Right atrium auricular region (tissue), 2 donors: ENCODE measurements around the gene RAPGEF3. TPM values are rescaled to one million over a fixed set of nuclear protein-coding genes. Genes with fewer than 3 reads are reported as not detected.
A peak's percentile ranks its signal among the peaks of the same experiment; 100 is the strongest.

Experiments
- DNase-seq: peaks from one replicate; pipeline ENCODE4 v3.0.0-alpha.2; 2019; ENCODE audit warnings: low spot score
- H3K27ac ChIP-seq, 2 donors: fragments of 200-600 bp; sonication (generic); 1 replicate in 1 of 2; 2 replicates in 1 of 2; pipeline ENCODE4 v1.5.1; 2016 to 2019
- H3K27me3 ChIP-seq, 2 donors: fragments of 200-600 bp; sonication (generic); one replicate each; pipeline versions ENCODE4 v1.5.1 to v1.6.0; 2017 to 2019
- H3K36me3 ChIP-seq: fragments of 200-600 bp; sonication (generic); one replicate; pipeline ENCODE4 v1.5.1; 2016
- H3K4me1 ChIP-seq, 2 donors: fragments of 200-600 bp; sonication (generic); one replicate each; pipeline versions ENCODE4 v1.5.1 to v1.6.0; 2017 to 2019
- H3K4me3 ChIP-seq, 2 donors: fragments of 200-600 bp; sonication (generic); 1 replicate in 1 of 2; 2 replicates in 1 of 2; pipeline ENCODE4 v1.5.1; 2017 to 2019; ENCODE audit warnings: mild to moderate bottlenecking in 1 of 2, moderate library complexity in 1 of 2
- H3K9me3 ChIP-seq, 2 donors: fragments of 200-600 bp; sonication (generic); one replicate each; pipeline ENCODE4 v1.5.1; 2019
- CTCF ChIP-seq, 2 donors: fragments of 200-600 bp; sonication (generic); IDR thresholded peaks; one replicate each; pipeline ENCODE4 v1.5.1; 2019; ENCODE audit warnings: antibody characterized with exemption in 2 of 2
- total RNA-seq, 2 donors: library from RNA; depleted of rRNA; stranded (reverse); fragments of >200 nt; gene quantifications; one replicate each; pipeline ENCODE4 v1.1.0, GENCODE V29; 2016

RAPGEF3 gene
- total RNA-seq, 2 donors from 2014 or later = 19.8 to 26.8 TPM

GRCh38 chr12:47762850-47763465 is 4.3 kb upstream of the RAPGEF3 start:
- no peak overlapping the region for H3K27ac ChIP-seq
- no peaks in the 10 kb centered on the region for H3K9me3 ChIP-seq
- H3K4me1 ChIP-seq = peaks cover 0 to 47% of the 10 kb centered on the region in 2 donors
- H3K4me3 ChIP-seq = no peak overlapping the region
- no peaks in the 10 kb centered on the region for H3K27me3 ChIP-seq
- no peak for TF ChIP-seq CTCF (IDR thresholded peaks at IDR 0.05)
- no peaks in the 10 kb centered on the region for H3K36me3 ChIP-seq
- no peak for DNase-seq

- Histone ChIP-seq H3K4me1 (peaks cover 0 to 63% of the 10 kb centered on the region in 2 donors), H3K27me3 (no peaks in the 10 kb centered on the region)
Measured at GRCh38 chr12:47758584-47758833, 171 bp downstream of the RAPGEF3 start.

DNA sequence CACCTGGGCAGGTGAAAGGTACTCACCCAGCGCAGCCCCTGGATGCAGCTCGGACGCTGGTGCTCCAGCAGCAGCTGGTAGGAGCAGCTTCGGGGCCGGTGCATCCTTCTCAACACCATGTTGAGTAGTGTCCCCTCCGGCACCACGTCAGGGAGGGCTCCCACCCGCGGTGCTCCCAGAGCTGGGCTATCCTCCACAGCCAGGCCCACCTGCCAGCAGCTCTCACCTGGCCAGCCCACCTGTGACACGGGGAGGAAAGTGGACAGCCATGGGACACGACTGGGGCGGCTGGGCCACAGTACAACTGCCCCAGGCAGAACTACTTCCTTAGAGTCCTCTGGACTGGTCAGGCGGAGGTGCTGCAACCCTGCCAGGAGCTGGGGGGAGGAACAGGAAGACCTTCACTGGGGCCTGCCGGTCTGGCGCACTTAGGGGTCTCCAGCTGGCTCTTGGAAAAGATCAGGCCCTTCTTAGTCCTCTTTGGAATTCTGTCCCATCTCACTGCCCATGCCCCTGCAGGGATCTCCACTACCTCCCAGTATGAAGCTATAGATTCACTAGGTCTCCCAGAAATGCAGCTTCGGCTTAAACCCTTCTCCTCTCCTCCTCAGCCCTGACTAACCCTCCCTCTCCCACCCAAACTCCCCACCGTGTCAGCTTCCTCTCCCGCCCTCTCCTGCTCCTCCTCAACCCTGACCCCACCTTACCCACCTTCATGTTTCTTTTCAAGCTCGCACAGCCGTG is 668 bp downstream of the RAPGEF3 start:
- no peaks in the 10 kb centered on the region for H3K27me3 ChIP-seq
- no peak for TF ChIP-seq CTCF (IDR thresholded peaks at IDR 0.05)
- no peaks in the 10 kb centered on the region for H3K9me3 ChIP-seq
- peak overlapping the region; percentile 55 to 84 for H3K27ac ChIP-seq
- peak overlapping the region; percentile 33 to 65 for H3K4me3 ChIP-seq
- H3K4me1 ChIP-seq = peaks cover 0 to 64% of the 10 kb centered on the region in 2 donors
- no peak for DNase-seq
- H3K36me3 ChIP-seq = no peaks in the 10 kb centered on the region

More at GRCh38 chr12:47758584-47758833, 171 bp downstream of the RAPGEF3 start:
- Histone ChIP-seq H3K4me3 (peak overlapping the region; percentile 33 to 65), H3K36me3 (no peaks in the 10 kb centered on the region), H3K27ac (peak overlapping the region; percentile 55 to 84), H3K9me3 (no peaks in the 10 kb centered on the region)
- no peak for TF ChIP-seq CTCF (IDR thresholded peaks at IDR 0.05)
- DNase-seq = no peak

DNA sequence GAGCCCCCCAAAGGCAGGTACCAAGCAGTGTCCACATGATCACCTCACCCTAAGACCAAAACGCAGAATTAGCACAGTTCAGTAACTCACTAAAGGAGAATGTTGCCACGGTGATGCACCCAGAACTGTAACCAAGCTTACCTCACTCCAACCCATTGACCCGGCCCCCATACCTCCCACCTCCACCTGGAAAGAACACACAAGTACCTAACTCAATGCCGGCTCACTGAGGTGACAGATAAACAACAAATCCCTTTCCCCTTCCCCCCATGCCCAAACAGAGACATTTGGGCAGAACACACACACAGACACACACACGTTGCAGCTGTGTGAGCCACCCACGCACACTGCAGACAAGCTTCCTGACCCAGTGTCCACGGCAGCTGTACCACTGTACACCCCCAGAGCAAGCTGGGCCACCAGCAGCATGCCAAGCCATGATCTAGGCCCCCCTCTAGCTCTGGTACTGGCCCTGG is 1.3 kb downstream of the RAPGEF3 start:
- Histone ChIP-seq H3K9me3 (no peaks in the 10 kb centered on the region), H3K27me3 (no peaks in the 10 kb centered on the region), H3K4me1 (peaks cover 0 to 70% of the 10 kb centered on the region in 2 donors), H3K36me3 (no peaks in the 10 kb centered on the region), H3K4me3 (peak overlapping the region; percentile 33 to 65), H3K27ac (peak overlapping the region; percentile 84 to 85)
- TF ChIP-seq CTCF (IDR thresholded peaks at IDR 0.05) = no peak
- no peak for DNase-seq

DNA sequence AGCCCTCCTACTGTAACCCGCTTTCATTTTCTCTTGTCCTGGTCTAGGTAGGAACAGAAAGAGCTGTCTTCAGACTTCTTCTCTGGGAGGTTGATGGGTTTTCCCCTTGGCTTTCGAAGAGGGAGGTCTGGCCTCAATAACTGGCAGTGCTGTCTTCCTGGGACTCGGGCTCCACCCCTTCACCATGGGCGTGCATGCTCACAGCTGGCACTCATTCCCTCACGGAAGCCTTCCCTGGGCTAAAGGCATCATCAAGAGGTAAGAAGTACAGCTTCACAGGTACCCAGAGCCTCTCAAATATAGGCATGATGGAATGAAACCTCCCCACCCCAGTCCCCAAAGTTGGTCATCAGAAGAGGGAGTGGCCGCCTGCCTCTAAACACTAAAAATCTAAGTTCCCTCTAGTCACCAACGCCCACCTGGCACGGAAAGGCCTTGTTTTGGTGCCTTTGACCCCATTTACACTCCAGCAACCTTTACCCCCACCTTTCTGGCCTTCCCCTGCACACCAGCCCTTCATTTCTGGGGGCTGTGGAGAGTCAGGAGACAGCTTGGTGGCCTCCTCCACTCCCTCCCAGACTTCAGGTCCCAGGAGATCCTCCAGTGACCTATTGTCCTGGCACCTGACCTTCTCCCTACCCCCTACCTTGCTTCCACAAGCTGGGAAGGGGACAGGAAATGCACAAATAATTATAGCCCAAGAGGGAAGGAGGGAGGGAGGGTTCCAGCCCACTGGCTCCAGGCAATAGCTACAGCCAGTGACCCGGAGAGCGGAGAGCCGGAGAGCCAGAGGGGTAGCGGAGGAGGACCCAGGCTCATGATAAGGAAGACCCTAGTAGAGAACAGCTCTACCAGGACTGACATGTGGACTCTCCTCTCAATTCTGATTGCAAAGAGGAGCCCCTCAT is 2.8 kb downstream of the RAPGEF3 start:
- DNase-seq = no peak
- peak overlapping the region; percentile 81 to 85 for H3K27ac ChIP-seq
- no peaks in the 10 kb centered on the region for H3K9me3 ChIP-seq
- no peak for TF ChIP-seq CTCF (IDR thresholded peaks at IDR 0.05)
- H3K4me3 ChIP-seq = peak overlapping the region; percentile 33 to 65
- H3K4me1 ChIP-seq = peaks cover 0 to 83% of the 10 kb centered on the region in 2 donors
- no peaks in the 10 kb centered on the region for H3K36me3 ChIP-seq
- no peaks in the 10 kb centered on the region for H3K27me3 ChIP-seq
